NCI-H2107 (cell line): Measurements from ENCODE around the gene DDX27.
"Not testable (repeated sequence)": the region's sequence is repeated elsewhere in the genome, so short reads cannot be mapped to it uniquely, and the experiment has no call there.

Experiments
- DNase-seq: peaks from one replicate; lab custom pipeline; 2025; lab: John Stamatoyannopoulos, UW

Gene DDX27

GRCh38 chr20:49207076-49207475 lies 12.1 kb upstream of the DDX27 start:
- no peak for DNase-seq

- no peak for DNase-seq
Observed at GRCh38 chr20:49210101-49210756, 9.0 kb upstream of the DDX27 start.

- DNase-seq: no peak
Observed at GRCh38 chr20:49210757-49211110, 8.5 kb upstream of the DDX27 start.

- no peak for DNase-seq
Observed at GRCh38 chr20:49214571-49214970, 4.6 kb upstream of the DDX27 start.

GRCh38 chr20:49215232-49215631 lies 4.0 kb upstream of the DDX27 start:
- DNase-seq: no peak

- peak; percentile 79 for DNase-seq
Observed at GRCh38 chr20:49216991-49217578, 2.1 kb upstream of the DDX27 start.

GRCh38 chr20:49218739-49219090 lies 501 bp upstream of the DDX27 start:
- DNase-seq: not testable (repeated sequence)

GRCh38 chr20:49219924-49220831 lies 962 bp downstream of the DDX27 start:
- no peak for DNase-seq

GRCh38 chr20:49225896-49226295 lies 6.7 kb downstream of the DDX27 start:
- no peak for DNase-seq

- peak; percentile 75 for DNase-seq
Observed at GRCh38 chr20:49228676-49229075, 9.5 kb downstream of the DDX27 start.

- no peak for DNase-seq
Observed at GRCh38 chr20:49229381-49229780, 10.2 kb downstream of the DDX27 start.

GRCh38 chr20:49230021-49230420 lies 10.8 kb downstream of the DDX27 start:
- peak; percentile 82 for DNase-seq

GRCh38 chr20:49230561-49231133 lies 11.4 kb downstream of the DDX27 start:
- no peak for DNase-seq

- DNase-seq: no peak
Observed at GRCh38 chr20:49231471-49231870, 12.3 kb downstream of the DDX27 start.

GRCh38 chr20:49233226-49233625 lies 14.0 kb downstream of the DDX27 start:
- DNase-seq: no peak

GRCh38 chr20:49234831-49235230 lies 15.6 kb downstream of the DDX27 start:
- no peak for DNase-seq

GRCh38 chr20:49236301-49236700 lies 17.1 kb downstream of the DDX27 start:
- DNase-seq: no peak

- no peak for DNase-seq
Observed at GRCh38 chr20:49237531-49237930, 18.3 kb downstream of the DDX27 start.

GRCh38 chr20:49245921-49246740 lies 26.9 kb downstream of the DDX27 start:
- no peak for DNase-seq

- no peak for DNase-seq
Observed at GRCh38 chr20:49247169-49247723, 28.0 kb downstream of the DDX27 start.

- no peak for DNase-seq
Observed at GRCh38 chr20:49247792-49248191, 28.6 kb downstream of the DDX27 start.

- DNase-seq: no peak
Observed at GRCh38 chr20:49248301-49248700, 29.1 kb downstream of the DDX27 start.
